Measurements from ENCODE around the gene HOXB9.

The HOXB9 gene

DNA sequence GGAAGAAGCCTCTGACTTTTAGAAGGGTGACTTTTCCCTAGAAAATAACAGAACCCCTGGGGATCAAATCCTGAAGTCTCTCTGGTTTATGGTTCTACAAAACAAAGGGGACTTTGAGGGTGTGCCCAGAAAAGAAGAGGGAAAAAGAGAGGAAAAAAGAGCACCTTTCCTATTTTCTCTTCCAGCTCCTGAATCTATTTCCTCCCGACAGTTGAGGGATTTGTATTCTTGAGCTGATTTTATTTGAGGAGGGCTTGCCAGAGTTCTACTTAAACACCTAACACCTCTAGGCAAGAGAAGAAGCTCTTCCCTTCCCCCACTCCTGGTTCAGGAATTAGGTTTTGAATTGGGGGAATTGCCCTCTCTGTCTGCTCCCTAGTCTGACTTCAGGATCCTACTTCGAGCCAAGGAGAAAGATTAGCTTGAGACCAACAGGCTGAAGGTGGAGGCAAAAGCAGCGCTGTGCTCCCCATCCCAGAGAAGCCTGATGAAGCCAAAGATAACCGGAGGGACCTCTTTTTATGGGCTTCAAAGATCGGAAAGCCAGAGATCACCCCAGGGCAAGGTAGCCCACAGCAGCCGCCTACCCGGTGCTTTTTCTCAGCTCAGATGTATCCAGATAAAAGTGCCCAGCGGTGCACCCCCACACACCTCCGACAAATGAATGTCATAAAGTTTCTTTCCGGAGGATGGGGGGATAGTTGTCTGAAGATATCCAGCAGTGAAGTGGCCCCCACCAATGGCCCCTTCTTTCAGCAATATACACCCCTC lies 36.9 kb downstream of the HOXB9 start:
- DNase-seq (ENCODE audit: low read depth), result no peak
- TF ChIP-seq, protein P1, sequence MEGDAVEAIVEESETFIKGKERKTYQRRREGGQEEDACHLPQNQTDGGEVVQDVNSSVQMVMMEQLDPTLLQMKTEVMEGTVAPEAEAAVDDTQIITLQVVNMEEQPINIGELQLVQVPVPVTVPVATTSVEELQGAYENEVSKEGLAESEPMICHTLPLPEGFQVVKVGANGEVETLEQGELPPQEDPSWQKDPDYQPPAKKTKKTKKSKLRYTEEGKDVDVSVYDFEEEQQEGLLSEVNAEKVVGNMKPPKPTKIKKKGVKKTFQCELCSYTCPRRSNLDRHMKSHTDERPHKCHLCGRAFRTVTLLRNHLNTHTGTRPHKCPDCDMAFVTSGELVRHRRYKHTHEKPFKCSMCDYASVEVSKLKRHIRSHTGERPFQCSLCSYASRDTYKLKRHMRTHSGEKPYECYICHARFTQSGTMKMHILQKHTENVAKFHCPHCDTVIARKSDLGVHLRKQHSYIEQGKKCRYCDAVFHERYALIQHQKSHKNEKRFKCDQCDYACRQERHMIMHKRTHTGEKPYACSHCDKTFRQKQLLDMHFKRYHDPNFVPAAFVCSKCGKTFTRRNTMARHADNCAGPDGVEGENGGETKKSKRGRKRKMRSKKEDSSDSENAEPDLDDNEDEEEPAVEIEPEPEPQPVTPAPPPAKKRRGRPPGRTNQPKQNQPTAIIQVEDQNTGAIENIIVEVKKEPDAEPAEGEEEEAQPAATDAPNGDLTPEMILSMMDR (conservative IDR thresholded peaks at IDR 0.05; ENCODE audit: low read depth, low read length), result no peak
- H3K4me3 ChIP-seq (ENCODE audit: low read depth, low read length), result no peak overlapping the region

DNA sequence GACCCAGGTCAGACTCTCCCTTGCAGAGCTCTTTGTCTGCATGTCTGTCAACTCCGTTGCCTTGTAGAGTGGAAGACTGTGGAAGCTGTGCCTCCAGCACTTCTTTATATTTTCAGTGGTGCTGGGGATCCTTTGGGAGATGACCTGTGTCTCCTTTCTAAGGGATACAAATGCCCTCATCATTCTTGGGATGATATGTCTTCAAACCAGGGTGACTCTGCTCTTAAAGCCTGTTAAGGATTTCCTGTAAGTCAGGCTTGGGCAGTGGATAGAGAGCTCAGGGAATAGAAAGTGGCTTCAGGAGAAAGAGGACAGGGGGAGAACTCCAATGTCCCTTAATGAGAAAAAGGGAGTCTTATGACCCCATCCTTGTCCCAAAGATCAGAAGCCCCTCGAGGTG lies 37.6 kb downstream of the HOXB9 start:
- TF ChIP-seq, protein P1 (conservative IDR thresholded peaks at IDR 0.05; ENCODE audit: low read depth, low read length), result no peak
- no peak for DNase-seq (ENCODE audit: low read depth)
- no peak overlapping the region for H3K4me3 ChIP-seq (ENCODE audit: low read depth, low read length)

DNA sequence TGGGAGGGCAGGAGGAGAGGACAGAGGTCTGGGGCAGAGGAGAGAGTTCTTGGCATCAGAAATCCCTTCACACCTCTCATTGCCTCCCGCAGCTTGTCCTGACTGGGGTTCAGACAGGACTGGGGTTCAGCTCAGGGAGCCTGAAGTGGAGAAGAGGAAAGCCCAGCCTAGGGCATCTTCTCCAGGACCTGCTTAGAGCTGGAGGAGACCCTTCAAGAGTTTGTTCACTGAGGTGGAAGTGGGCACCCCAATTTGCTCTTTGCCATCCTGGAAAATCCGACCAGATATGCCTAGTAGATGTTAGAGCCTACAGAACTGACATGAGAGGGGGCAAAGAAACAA lies 38.1 kb downstream of the HOXB9 start:
- no peak for DNase-seq (ENCODE audit: low read depth)
- H3K4me3 ChIP-seq (ENCODE audit: low read depth, low read length), result no peak overlapping the region

DNA sequence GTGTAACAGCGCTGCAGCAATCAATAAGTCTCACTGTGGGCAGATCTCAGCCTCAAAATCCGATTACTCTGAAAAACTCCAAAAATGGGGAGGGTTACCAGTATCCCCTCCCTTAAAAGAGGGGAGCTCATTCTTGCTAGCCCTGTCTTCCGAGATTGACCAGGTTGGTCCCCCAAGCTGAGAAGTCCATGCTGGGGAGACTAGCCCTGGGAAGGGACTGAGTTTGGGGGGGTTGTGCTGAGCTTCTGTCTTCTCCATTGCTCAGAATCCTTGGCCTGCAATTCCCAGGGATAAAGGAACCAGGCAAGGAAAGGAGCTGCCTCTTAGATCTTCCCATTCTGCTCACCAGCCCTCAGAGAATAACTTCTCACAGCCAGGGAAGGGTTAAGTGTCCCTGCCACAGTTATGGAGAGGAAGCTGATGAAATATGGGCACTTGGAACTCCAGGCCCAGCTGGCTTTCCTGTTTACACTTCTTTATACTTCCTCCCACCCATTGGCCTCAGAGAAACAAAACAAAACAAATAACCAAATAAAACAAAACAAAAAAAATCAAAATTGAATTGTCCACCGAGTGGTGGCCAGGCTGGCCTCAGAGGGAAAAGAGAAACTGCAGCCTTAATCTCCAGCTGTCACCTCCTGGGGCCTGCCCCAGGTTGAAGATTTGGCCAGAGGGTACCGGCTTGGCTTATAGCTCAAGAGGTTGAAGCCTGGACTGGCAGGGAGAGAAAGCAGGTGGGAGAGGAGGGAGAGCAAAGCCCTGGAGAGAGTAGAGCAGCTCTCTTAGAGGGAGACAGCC lies 38.7 kb downstream of the HOXB9 start:
- DNase-seq (ENCODE audit: low read depth), result no peak
- H3K4me3 ChIP-seq (ENCODE audit: low read depth, low read length), result no peak overlapping the region
- TF ChIP-seq, protein P1 (conservative IDR thresholded peaks at IDR 0.05; ENCODE audit: low read depth, low read length), result no peak

More for the DNA sequence above, 38.1 kb downstream of the HOXB9 start:
- TF ChIP-seq, protein P1 (conservative IDR thresholded peaks at IDR 0.05; ENCODE audit: low read depth, low read length), result no peak

DNA sequence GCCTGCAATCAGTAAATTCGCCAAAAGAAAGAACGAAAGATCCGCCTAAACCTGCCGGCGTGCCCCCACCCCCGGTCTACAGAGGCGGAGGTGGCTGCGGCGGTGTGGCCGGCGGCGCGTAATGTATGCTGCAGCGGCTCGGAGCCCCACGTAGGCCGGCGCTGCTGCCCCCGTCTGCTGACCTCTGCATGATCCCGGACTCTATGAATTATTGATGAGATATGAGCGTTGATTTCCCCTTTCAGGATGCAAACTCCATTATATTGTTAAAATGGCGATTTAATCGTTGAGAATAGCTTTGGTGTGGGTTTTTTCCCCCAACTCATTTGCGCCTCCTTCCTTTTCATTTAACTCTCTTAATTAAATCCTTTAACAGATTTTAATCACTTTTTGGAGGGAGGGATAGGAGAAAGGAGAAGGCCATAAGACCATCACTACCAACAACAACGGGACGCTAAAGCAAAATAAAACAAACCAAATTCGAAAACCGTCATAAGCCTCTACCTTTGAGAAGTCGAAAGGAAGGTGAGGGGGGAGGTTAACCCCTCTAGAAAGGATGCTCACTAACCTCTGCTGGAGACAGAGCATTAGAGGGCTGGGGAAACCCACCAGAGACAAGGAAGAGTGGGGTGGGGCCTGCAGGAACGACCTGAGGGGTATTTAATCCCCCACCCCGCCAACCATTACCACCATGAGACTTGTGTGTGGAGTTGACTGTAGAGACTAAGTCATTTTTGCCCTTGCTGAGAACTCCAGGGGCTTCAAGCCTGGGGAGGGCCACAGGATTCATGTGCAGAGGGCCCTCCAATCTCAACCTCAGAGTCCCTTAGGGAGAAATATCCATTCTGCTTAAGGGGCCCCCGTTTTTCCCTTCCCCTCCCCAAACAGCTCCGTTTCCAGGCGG lies 39.6 kb downstream of the HOXB9 start:
- TF ChIP-seq, protein P1 (conservative IDR thresholded peaks at IDR 0.05; ENCODE audit: low read depth, low read length), result no peak
- DNase-seq (ENCODE audit: low read depth), result no peak
- H3K4me3 ChIP-seq (ENCODE audit: low read depth, low read length), result no peak overlapping the region

DNA sequence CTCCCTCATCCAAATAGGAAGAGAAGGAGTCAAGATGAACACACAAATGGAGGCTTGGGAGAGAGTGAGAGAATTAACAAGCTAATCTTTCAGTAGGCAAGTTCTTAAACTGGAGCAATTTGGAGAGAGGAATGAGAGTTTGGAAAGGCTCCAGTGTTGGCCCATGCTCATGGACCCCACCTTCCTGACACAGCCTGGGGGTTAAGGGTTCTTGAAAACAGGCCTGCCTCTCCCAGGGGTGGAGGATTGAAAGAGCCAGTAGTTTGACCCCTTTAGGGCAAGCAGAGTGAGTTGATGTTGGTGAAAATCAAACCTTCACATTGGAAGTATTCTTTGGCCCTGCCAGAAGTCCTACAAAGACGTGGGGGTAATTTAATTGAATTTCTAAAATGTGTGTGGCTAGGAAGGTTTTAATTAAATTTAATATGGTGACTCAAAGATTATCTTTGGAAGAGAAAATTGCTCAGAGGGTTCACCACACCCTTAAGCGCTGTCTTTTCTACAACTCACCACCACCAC lies 41.9 kb downstream of the HOXB9 start:
- H3K4me3 ChIP-seq (ENCODE audit: low read depth, low read length), result no peak overlapping the region
- DNase-seq (ENCODE audit: low read depth), result no peak
- TF ChIP-seq, protein P1 (conservative IDR thresholded peaks at IDR 0.05; ENCODE audit: low read depth, low read length), result no peak

Measured in choroid plexus epithelial cell (primary cell).